HG03280 (cell line): Measurements from ENCODE around the gene APOBR.
"Not testable (repeated sequence)": the region's sequence is repeated elsewhere in the genome, so short reads cannot be mapped to it uniquely, and the experiment has no call there.

Source experiments
- ATAC-seq: cut with Tn5 transposase; IDR thresholded peaks from one replicate; pipeline ENCODE4 v1.9.1; 2021; ENCODE audit warnings: mild to moderate bottlenecking, moderate library complexity; ENCODE audit not compliant: unreplicated experiment

APOBR gene

GRCh38 chr16:28497861-28498599 lies 3.6 kb downstream of the APOBR start:
- no peak for ATAC-seq

DNA sequence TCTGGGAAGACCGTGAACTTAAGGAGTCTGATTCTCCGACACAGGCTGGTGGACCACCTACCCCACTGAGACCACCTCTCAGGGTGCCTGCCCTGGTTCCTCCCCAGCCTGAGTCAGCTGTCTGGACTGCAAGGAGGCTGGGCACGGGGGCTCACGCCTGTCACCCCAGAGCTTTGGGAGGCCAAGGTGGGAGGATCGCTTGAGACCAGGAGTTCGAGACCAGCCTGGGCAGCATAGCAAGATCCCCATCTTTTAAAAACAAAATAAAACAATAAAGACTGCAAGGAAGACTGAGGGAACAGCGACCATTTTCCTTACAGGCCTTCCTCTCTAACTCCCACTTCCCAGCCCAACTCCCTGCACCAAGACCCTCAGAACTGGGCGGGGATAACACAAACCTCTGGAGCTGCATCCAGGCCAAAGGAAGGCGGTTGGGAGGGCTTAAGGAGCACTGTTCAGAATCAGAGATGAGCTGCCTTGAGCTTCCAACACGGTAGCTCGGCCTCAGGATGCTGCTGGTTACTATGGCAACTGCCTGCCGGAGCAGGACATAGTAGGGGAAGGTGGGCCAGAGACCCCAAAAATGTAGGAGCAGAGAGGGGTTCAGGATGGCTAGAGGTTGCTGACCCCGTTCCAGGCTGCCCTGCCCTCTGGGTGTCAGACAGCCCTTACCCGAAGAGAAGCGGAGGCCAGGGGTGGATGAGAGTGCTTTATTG lies 4.4 kb downstream of the APOBR start:
- no peak for ATAC-seq

- no peak for ATAC-seq
Measured at GRCh38 chr16:28499854-28500253, 5.4 kb downstream of the APOBR start.

GRCh38 chr16:28500476-28501180 lies 6.2 kb downstream of the APOBR start:
- ATAC-seq, result not testable (repeated sequence)

DNA sequence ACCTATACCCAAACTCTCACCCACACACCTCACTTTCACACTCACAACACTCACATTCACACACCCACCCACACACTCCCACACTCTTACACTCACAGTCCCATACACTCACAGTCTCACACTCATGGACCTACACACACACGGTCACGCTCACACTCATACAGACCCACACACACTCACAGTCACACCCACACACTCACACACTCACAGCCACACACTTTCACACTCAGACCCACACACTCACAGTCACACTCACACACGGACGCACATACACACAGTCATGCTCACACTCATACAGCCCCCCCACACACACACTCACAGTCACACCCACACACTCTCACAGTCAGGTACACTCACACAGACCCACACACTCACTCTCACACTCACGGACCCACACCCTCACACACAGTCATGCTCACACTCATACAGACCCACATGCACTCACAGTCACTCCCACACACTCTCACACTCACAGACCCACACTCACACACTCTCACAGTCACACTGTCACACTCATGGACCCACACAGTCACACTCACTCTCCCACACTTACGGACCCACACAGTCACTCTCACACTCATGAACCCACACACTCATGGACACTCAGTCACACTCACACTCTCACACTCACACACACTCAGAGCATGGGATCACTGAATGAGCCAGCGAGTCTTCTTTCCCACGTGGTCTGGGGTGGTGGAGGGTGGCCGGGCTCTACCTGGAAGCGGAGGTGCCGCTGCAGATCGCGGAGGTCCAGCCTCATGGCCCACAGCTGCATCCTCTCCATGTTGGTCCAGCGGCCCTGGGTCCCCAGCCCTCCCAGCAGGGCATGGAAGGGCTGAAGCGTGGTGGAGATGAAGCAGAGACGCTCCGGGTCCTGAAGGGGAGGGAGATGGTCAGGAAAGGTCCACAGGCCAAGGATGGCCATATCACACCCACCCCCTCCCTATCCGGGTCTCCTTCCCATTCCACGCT lies 7.1 kb downstream of the APOBR start:
- ATAC-seq, result no peak

DNA sequence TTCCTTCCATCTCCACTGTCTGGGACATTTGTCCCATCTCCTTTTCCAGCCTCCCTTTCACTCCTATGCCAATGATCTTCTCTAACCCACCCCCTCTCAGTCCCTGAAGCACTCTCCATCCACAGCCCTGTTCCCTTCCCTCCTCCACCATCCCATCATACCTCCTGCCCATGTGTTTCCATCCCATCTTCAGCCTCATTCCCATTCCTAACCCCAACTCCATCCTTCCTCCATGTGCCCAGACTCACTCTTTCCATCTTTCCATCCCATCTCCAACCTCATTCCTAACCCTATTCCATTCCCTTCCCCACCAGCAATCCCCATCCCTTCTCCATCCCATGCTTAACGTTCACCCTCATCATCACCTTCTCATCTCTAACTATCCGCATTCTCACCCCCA lies 7.8 kb downstream of the APOBR start:
- no peak for ATAC-seq

GRCh38 chr16:28503470-28504259 lies 9.2 kb downstream of the APOBR start:
- no peak for ATAC-seq

- no peak for ATAC-seq
Measured at GRCh38 chr16:28504707-28505404, 10.4 kb downstream of the APOBR start.

DNA sequence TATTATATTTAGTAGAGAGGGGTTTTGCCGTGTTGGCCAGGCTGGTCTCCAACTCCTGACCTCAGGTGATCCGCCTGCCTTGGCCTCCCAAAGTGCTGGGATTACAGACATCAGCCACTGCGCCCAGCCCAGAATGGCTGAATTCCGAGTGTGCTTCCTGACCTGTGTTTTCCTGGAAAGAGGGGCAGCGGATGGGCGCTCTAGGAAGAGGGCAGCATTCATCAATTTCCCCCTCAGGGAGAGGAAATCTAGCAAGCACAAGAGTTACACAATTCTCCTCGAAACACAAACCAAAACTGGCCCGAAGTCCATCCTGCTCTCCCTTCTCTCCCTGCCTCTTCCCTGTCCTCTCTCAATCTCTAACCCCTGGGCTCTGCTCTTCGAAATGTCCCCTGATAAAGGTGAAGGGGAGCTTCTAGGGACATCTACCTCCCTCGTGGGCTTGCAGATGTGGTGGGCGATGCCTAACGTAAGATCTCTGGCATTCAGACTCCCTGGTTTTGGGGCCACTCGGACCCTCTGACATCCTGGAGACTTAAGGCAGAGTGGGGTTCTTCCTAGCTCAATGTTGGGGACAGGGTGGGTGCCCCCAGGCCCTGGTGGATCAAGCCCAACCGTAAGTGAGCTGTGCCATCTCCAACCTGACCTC lies 11.2 kb downstream of the APOBR start:
- no peak for ATAC-seq

DNA sequence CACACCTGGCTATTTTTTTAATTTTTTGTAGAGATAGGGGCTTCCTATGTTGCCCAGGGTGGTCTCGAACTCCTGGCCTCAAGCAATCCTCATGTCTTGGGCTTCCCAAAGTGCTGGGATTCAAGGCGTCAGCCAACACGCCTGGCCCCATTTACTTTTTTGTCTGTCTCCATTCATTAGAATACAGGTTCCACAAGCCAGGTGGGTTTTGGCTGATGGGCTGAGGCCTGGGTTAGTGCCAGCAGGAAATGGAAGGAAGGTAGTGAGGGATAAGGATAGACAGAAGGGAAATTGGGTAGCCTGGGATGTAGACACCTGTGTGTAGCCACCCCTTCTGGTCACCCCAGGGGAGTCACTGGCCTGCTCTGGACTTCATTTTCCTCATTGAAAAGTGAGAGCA lies 16.6 kb downstream of the APOBR start:
- ATAC-seq, result no peak

- ATAC-seq, result no peak
Measured at GRCh38 chr16:28511801-28512789, 17.7 kb downstream of the APOBR start.

- no peak for ATAC-seq
Measured at GRCh38 chr16:28513484-28514181, 19.2 kb downstream of the APOBR start.

DNA sequence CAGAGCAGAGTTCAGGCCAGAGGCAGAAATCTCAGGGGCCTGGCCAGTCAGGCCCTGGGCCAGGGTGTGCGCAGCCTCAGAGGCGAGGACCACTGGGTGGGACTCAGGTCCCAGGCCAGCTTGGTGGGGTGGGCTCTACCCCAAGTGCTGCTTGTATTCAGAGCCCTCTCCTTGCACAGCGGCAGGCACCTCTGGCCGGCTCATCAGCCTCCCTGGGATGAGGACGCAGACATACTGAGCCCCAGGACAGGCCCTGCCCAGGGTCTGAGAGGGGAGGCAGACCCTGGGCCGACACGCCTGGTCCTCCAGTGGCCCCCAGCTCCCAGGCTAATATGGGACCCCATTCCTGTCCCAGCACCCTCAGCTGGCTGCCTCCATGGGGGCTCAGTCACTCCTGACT lies 19.8 kb downstream of the APOBR start:
- ATAC-seq, result no peak

GRCh38 chr16:28520672-28521071 lies 26.2 kb downstream of the APOBR start:
- no peak for ATAC-seq

GRCh38 chr16:28521436-28521835 lies 27.0 kb downstream of the APOBR start:
- no peak for ATAC-seq

DNA sequence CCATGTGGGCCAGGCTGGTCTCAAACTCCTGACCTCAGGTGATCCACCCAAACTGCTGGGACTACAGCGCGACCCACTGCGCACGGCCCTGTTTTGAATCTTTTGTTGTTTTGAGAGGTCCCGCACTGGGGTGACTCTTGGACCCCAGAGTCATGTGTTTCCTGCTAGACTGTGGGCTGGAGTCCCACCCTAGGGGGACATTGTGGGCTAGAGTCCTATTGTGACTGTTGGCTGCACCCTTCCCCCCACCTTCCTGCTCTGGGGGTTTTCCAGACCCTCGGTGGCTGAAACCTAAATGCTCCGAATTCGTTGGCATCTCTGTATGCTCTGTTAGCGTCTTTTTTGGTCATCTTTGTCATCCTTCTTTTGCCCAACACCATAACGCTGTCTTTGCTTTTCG lies 28.3 kb downstream of the APOBR start:
- ATAC-seq, result no peak

DNA sequence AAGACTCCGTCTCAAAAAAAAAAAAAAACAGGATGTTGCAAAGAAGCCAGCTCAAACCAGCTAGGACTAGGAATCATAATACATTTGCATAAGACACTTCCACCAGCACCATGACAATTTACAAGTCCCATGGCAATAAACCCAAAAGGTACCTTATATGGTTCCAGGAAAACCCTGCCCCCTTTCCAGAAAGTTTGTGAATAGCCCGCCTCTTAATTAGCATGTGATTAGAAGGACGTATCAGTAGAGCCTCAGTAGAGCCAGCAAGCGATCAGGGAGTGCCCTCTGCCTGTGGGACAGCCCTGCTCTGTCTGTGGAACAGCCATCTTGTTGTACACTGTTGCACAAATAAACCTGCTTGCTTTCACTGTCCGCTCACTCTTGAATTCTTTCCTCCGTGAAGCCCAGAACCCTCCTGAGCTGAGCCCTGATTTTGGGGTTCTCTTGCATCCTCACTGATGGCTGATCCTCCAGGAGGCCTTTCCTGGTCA lies 30.3 kb downstream of the APOBR start:
- no peak for ATAC-seq
